Measurements from ENCODE around the gene TASOR2. TPM values are rescaled to one million over a fixed set of nuclear protein-coding genes. Genes with fewer than 3 reads are reported as not detected.

Gene TASOR2
- total and polyA plus RNA-seq, 11 donors: 9.6 to 47.2 (median 32.9) TPM

DNA sequence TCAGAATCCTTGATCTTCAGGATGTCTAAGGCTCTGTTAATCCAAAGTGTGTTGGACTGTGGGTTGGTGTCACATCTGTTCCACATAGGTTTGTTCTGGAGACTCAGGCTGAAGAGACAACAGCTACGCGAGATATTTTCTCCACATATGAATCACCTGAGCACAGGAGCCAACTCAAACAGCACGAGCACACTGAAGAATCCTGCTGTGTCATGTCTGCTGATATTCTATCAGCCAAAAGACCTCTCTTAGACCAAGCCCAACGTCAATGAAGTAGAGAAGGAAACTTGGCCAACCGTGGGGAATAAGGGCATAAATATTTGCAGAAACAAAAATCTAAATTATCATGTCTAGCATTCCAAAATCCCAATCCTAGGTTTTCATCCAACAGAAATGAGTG is 2.7 kb upstream of the TASOR2 start:
- Histone ChIP-seq H3K4me1 (peaks cover 0 to 19% (median 13%) of the 10 kb centered on the region in 12 donors), H3K36me3 (no peaks in the 10 kb centered on the region), H3K9me3 (no peaks in the 10 kb centered on the region), H3K4me3 (no peak overlapping the region), H3K27me3 (peaks cover 0 to 15% (median 0%) of the 10 kb centered on the region in 9 donors), H3K27ac (no peak overlapping the region)
- no peak for ATAC-seq
- intact Hi-C loops (cut with DNase I): loop anchor here in 5 of 10 donors (5.0 to 10.0 kb wide), 3 partner anchors 133 to 235 kb away; partner anchors contain the start of gene GDI2 (in 2 of the 5)
- WGBS, 4 donors: 79 to 91% (median 80%) methylated on average over 5 of the region's 5 CpGs
- DNase-seq: no peak
- TF ChIP-seq POLR2A (IDR thresholded peaks at IDR 0.05) (no peak), CTCF (IDR thresholded peaks at IDR 0.05) (no peak)

- no peaks in the 10 kb centered on the region for H3K9me3 ChIP-seq
- DNase-seq (no peak), ATAC-seq (no peak)
- WGBS, 4 donors: 78 to 86% (median 82%) methylated on average over 3 of the region's 3 CpGs
- intact Hi-C loops (cut with DNase I): loop anchor here in 5 of 10 donors (5.0 to 10.0 kb wide), 3 partner anchors 132 to 236 kb away; partner anchors contain the start of gene GDI2 (in 2 of the 5)
- H3K36me3 ChIP-seq: no peaks in the 10 kb centered on the region
- no peak for TF ChIP-seq CTCF (IDR thresholded peaks at IDR 0.05)
- no peak for TF ChIP-seq POLR2A (IDR thresholded peaks at IDR 0.05)
- H3K4me1 ChIP-seq: peaks cover 0 to 25% (median 19%) of the 10 kb centered on the region in 12 donors
- peaks cover 0 to 15% (median 0%) of the 10 kb centered on the region in 9 donors for H3K27me3 ChIP-seq
- no peak overlapping the region for H3K4me3 ChIP-seq
- H3K27ac ChIP-seq: no peak overlapping the region
Observed at GRCh38 chr10:5683065-5683464, 1.6 kb upstream of the TASOR2 start.

- no peaks in the 10 kb centered on the region for H3K27me3 ChIP-seq
- no peaks in the 10 kb centered on the region for H3K9me3 ChIP-seq
- peaks cover 0 to 4% (median 0%) of the 10 kb centered on the region in 9 donors for H3K36me3 ChIP-seq
- intact Hi-C loops (cut with DNase I): loop anchor here (2.0 to 10.0 kb wide), 7 partner anchors 127 to 238 kb away; partner anchors contain the start of gene GDI2 (in 5 of the 10)
- ATAC-seq (peak in 3 of 4 donors; percentile 25 to 65 (median 60)), DNase-seq (peak; percentile 64 to 79 (median 73))
- peaks cover 0 to 27% (median 19%) of the 10 kb centered on the region in 12 donors for H3K4me1 ChIP-seq
- H3K4me3 ChIP-seq: peak overlapping the region; percentile 63 to 100 (median 91)
- WGBS, 4 donors: 0 to 1% (median 0%) methylated on average over 33 to 77 of the region's 77 CpGs
- H3K27ac ChIP-seq: peak overlapping the region; percentile 78 to 95 (median 92)
- TF ChIP-seq POLR2A (IDR thresholded peaks at IDR 0.05) (no peak), CTCF (IDR thresholded peaks at IDR 0.05) (peak in 11 of 12 donors; percentile 11 to 66 (median 44))
Observed at GRCh38 chr10:5684971-5685763, 529 bp downstream of the TASOR2 start.

- peaks cover 0 to 4% (median 0%) of the 10 kb centered on the region in 9 donors for H3K36me3 ChIP-seq
- TF ChIP-seq CTCF (IDR thresholded peaks at IDR 0.05) (peak in 2 of 12 donors; percentile 3 to 5), POLR2A (IDR thresholded peaks at IDR 0.05) (no peak)
- ATAC-seq: no peak
- intact Hi-C loops (cut with DNase I): loop anchor here (2.0 to 10.0 kb wide), 6 partner anchors 126 to 189 kb away; partner anchors contain the start of gene GDI2 (in 5 of the 10)
- no peaks in the 10 kb centered on the region for H3K9me3 ChIP-seq
- no peaks in the 10 kb centered on the region for H3K27me3 ChIP-seq
- H3K4me1 ChIP-seq: peaks cover 0 to 27% (median 19%) of the 10 kb centered on the region in 12 donors
- H3K4me3 ChIP-seq: peak overlapping the region; percentile 63 to 100 (median 91)
- DNase-seq: no peak
- WGBS, 4 donors: 3 to 6% (median 4%) methylated on average over 10 of the region's 10 CpGs
- peak overlapping the region; percentile 78 to 95 (median 92) for H3K27ac ChIP-seq
Observed at GRCh38 chr10:5685764-5686240, 1.2 kb downstream of the TASOR2 start.
